NOMO-1 treated with dmso at 0.1 percent for 144 hours (cell line): ENCODE results near the gene VPS18.
"Not testable (repeated sequence)": the region's sequence is repeated elsewhere in the genome, so short reads cannot be mapped to it uniquely, and the experiment has no call there.

Source experiments
- DNase-seq: peaks from one replicate; lab custom pipeline; 2025; ENCODE audit not compliant: unreplicated experiment; lab: John Stamatoyannopoulos, UW

Gene VPS18, protein sequence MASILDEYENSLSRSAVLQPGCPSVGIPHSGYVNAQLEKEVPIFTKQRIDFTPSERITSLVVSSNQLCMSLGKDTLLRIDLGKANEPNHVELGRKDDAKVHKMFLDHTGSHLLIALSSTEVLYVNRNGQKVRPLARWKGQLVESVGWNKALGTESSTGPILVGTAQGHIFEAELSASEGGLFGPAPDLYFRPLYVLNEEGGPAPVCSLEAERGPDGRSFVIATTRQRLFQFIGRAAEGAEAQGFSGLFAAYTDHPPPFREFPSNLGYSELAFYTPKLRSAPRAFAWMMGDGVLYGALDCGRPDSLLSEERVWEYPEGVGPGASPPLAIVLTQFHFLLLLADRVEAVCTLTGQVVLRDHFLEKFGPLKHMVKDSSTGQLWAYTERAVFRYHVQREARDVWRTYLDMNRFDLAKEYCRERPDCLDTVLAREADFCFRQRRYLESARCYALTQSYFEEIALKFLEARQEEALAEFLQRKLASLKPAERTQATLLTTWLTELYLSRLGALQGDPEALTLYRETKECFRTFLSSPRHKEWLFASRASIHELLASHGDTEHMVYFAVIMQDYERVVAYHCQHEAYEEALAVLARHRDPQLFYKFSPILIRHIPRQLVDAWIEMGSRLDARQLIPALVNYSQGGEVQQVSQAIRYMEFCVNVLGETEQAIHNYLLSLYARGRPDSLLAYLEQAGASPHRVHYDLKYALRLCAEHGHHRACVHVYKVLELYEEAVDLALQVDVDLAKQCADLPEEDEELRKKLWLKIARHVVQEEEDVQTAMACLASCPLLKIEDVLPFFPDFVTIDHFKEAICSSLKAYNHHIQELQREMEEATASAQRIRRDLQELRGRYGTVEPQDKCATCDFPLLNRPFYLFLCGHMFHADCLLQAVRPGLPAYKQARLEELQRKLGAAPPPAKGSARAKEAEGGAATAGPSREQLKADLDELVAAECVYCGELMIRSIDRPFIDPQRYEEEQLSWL

DNA sequence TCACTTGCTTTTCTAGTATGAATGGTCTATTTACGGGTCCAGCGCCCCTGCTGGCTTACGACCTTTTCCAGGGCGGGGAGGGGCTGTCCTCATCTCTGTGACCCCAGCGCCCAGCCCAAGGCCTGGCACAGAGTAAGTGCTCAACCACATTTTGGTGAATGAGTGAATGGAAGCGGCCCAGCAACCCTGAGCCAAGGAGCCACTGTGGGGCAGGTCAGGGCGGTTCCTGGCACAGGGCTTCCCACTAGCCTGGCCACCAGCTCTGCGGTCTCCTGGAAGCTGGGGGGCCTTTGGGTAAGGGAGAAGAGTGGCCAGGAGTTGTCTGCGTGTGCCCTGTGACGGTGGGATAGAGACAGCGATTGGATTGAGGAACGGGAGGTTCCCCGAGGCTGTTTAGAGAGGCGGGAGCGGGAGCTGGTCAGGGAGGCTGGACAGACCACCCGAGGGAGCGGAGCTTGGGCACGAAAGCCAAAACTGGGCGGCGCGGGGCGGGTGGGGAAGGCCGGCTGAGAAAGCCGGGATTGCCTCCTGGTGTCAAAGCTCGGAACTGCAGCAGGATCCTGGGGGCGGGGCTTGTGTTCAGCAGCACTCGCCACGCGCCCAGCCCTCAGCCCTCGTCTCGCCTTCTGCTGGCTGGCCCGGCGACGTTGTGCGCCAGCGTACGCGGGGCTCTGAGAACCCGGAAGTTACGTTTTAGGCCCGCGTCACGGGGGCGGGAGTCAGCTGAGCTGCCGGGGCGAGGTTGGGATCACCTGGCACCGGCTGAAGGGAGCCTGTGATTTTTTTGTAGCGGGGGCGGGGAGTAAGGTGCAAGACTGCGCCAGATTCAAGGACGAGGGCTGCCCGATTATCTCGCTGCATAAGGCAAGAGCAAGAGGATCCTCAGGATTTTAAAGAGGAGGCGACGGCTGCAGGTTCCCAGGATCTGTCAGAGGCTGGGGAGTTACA is at the start of gene VPS18:
Gene VPS18 (plus strand): TSS at position 718 of the 948 bp plus-strand sequence. CDS start 319 bp downstream, outside the sequence.
- DNase-seq = peak; percentile 96

DNA sequence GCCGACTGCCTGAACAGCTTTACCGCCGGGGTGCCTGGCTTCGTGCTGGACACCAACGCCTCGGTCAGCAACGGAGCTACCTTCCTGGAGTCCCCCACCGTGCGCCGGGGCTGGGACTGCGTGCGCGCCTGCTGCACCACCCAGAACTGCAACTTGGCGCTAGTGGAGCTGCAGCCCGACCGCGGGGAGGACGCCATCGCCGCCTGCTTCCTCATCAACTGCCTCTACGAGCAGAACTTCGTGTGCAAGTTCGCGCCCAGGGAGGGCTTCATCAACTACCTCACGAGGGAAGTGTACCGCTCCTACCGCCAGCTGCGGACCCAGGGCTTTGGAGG is 49.6 kb upstream of the VPS18 start:
- DNase-seq = peak; percentile 46

DNA sequence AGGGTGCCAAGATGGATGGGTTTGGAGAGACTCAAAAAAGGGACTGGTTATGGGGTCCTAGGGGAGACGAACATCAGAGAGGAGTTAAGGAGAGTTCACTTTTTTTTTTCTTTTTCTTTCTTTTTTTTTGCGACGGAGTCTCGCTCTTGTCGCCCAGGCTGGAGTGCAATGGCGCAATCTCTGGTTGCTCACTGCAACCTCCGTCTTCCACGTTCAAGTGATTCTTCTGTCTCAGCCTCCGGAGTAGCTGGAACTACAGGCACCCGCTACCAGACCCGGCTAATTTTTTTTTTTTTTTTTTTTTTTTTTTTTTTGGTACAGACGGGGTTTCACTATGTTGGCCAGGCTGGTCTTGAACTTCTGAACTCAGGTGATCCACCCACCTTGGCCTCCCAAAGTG is 49.2 kb upstream of the VPS18 start:
- DNase-seq = peak; percentile 29

DNA sequence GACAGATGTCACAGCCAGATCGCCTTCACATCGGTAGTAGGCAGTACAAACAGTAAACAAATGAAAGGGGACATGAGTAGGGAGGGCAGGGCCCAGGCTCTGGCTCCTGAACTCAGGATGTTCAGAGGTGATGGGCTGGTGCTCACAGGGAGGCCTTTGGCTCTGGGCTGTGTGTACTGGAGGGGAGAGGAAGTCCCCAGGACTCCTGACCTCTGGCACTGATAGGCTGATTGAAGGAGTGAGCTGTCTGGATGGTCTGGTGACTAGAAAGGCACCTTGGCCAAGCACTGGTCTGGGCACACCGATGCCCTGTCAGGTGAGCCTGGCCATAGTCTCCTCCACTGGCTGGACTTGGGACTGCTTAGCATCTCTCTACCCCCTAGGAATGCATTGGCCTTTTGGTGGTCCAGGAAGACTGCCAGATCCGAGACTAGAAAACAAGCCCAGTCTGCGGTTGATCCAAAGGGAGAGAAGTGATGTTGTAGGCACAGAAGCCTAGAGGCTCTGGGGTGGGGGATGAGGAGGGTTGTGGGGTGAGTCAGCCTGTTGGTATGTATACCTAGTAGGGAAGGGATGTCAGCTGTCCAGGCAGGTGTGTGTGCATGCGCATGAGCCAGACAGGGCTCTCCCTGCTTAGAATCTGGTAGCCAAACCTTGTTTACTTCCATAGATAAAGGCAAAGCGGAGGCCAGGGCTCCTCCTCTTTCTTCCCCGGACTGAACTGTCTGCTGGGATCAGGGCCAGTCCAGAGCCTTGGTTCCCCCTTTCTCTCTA is 48.6 kb upstream of the VPS18 start:
- no peak for DNase-seq

DNA sequence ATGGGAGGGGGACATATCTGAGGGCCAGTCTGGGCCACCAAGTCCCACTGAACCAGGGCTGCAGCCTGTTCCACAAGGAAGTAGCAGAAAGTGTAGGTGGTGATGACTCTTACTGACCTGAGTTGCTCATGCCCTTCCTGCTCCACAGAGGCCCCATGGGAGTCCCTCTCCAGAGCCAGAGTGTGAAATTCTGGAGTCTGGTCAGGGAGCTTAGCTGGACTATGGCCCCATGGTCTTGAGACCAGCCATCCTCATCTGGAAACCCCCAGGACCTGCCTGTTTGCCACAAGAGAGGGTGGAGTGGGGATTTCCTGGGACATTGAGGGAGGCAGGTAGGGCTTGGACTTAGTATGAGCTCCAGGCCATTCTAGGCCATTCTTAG is 47.4 kb upstream of the VPS18 start:
- no peak for DNase-seq

DNA sequence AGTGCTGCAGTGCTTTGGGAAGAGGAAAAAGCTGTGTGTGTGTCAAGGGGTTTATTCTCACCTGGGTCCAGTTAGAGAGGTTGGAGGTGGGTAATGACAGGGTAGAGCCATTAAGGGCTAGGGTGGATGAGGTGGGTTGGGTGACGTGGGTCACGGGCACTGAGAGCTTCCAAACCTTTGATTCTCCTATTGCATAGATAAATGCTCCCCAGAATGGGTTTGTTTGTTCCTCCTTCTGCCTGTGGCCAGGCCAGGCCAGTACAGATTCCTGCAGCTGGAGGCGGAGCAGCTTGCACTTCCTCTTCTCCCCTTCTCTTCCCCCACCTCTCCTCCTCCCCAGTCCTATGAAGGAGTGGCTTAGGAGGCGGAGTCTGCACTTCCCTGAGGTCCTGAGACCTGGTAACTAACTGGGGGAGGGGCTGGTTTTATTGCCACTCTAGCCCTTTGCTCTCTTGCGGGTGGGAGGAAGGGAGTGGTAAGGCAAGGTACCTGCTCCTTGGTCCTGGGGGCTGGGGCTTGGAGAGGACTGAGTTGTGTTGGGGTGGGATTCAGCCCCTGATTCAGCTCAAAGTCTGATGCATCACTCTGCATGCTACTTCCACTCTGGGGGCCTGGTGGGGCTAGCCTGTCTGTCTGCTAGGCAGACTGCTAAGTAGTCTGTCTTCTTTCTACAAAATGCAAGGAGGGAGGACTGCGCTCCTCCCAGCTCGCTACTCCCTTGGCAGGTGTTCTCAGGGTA is 46.9 kb upstream of the VPS18 start:
- peak; percentile 96 for DNase-seq

DNA sequence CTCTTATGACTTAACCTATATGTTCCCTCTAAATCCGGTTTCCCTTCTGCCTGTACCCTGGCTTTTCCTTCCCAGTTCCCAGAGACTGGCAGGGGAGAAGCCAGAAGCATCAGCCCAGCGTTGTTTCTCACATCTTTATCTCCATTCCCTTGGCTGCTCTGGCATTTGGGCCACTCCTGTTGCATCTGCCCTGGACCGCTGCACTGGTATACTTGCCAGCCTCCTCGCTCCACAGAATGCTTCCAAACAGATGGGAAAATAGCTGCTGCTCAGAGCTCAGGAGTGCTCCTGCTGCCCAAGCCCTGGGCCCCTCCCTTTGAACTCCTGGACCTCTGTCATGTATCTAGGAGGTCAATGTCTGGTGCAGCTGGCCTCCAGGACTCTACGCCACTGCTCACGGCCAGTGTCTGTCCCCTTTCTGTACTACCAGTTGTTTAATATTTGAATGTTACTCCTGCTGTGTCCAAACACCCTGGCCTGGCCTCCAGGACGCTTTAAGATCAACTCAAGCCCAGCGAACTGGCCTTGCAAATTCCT is 43.6 kb upstream of the VPS18 start:
- no peak for DNase-seq

DNA sequence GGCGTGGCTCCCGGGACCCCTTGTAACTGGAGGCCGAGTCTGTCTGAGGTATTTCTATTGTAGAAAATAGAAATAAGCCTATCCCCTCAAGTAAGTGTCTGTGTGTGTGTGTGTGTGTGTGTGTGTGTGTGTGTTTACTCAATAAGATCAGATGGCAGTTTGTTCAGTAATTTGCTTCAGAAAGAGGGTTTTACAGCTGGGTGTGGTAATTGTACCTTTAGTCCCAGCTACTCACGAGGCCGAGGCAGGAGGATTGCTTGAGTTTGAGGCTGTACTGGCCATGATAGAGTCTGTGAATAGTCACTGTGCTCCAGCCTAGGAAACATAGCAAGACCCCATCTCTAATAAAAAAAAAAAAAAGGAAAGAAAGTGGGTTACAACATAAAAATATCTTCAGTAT is 41.7 kb upstream of the VPS18 start:
- no peak for DNase-seq

DNA sequence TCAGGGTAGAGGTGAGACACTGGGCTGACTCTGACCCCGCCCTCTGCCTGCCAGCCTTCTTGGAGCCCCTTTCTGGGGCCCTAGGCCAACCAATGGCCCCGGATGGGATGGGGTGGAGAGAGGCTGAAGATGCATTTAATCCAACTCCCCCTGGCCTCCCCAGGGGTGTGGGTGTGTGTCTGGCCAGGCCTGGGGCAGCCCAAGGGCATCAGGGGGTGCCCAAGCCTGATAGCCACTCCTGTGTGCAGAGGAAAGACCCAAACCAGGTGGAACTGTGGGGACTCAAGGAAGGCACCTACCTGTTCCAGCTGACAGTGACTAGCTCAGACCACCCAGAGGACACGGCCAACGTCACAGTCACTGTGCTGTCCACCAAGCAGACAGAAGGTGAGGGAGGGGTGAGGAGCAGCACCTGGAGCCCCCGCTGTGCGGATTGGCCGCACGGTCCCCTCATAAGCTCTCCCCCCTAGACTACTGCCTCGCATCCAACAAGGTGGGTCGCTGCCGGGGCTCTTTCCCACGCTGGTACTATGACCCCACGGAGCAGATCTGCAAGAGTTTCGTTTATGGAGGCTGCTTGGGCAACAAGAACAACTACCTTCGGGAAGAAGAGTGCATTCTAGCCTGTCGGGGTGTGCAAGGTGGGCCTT is 40.9 kb upstream of the VPS18 start:
- DNase-seq = no peak

DNA sequence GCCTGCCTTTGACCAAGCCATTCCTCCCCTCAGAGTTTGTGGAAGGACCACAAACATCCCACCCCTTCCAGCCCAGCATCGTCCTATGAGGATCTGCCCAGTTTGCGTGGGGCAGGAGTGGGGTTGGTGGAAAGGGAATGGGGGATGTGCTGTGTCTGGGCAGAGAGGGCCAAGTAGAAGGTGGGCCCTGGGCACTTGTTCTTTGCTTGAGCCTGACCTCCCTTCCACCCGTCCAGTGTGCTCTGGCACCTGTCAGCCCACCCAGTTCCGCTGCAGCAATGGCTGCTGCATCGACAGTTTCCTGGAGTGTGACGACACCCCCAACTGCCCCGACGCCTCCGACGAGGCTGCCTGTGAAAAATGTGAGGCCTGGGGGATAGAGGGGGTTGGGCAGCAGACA is 40.1 kb upstream of the VPS18 start:
- DNase-seq = no peak

DNA sequence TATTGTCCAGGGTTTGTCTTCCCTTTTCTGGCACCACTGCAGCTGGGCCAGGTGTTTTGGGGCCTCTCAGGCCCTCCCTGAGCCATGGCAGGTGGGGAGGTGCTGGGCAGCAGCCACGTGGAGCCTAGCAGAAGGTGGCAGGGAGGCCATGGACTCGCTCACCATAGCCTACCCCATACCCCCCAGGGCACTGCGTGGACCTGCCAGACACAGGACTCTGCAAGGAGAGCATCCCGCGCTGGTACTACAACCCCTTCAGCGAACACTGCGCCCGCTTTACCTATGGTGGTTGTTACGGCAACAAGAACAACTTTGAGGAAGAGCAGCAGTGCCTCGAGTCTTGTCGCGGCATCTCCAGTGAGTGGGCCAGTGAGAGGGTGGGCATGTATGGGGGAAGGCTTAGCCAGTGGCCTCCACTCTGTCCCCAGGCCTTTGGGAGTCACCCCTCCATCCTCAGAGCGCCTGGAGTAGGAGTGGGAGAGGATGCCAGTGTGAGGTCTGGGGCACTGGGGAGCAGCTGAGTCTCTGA is 38.5 kb upstream of the VPS18 start:
- DNase-seq = no peak

DNA sequence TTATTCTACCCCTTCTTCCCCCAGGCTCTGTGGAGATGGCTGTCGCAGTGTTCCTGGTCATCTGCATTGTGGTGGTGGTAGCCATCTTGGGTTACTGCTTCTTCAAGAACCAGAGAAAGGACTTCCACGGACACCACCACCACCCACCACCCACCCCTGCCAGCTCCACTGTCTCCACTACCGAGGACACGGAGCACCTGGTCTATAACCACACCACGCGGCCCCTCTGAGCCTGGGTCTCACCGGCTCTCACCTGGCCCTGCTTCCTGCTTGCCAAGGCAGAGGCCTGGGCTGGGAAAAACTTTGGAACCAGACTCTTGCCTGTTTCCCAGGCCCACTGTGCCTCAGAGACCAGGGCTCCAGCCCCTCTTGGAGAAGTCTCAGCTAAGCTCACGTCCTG is 37.5 kb upstream of the VPS18 start:
- DNase-seq = no peak

DNA sequence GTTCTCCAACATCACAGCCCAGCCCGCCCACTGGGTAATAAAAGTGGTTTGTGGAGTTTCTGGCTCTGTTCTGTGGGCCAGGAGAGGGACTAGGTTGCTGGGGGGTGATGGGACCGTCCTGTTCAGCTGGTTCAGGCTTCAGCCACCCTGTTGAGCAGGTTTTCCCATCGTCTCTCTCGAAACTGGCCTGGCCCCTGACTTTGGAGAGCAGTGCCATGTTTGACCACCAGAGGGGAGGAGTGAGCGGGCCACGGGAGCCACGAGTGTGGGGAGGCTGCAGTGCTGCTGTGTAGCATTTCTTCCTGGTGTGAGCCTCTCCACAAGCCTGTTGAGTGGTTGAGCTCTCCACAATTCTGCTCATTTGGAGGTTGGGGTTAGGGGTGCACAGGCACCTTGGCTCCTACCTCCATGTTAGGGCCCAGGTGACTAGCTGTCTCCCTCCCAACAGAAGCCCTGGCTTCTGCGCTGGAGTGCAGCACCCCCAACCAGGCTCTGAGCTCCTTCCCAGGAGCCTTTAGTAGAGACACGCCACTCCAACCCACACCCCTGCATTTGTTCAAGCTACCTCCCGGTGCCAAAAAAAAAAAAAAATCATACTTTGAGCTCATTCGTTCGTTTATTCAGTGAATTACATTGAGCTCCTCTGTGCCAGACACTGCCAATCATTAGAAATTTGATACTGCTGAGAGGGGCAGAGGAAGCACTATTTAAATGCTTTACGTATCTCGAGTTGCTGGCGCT is 36.5 kb upstream of the VPS18 start:
- peak; percentile 34 for DNase-seq

DNA sequence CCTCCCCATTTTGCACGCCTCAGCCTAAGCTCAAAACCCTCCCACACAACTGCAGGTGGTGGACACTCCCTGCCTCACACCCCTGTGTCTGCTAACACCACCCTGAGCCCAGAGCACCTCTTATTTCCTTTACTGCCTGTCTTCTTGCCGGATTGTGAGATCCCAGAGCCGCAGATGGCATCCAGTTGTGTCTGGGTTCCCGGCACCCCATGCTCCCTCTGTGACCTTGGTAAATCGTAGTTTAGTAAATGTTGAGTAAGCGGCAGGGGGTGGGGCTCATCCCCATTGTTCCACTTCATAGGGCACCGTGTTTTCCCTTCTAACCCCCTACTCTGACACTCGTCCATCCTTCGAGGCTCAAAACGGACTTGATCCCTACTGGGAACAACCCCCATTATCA is 35.5 kb upstream of the VPS18 start:
- no peak for DNase-seq

DNA sequence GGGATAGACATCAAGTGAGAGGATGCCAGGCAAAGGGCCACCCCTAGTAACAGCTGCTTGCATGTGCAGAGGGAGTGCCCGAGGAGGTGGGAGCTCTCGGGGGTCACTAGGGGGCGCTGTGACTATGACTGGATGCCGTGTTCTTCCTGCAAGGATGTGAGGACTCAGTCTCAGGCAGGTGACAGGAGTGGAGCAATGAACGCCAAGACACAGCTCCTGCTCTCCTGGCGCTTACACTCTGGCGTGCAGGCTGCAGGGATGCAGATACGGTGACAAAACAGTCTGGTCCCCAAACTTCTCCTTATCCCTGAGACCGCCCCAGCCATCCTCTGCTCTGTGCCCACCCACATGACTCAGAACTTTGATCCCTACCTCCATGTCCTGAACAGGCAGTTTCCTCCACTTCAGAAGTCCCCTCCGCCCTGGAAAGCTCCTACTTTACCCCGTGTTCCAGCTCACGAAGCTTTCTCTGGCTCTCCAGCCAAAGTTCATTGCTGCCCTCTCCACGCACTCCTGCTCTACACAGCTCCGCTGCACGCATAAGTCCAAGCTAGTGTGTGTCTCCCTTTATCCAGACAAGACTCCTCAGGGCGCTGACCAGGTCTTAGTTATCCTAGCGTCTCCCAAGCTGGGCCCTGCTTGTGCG is 34.9 kb upstream of the VPS18 start:
- DNase-seq = peak; percentile 62

DNA sequence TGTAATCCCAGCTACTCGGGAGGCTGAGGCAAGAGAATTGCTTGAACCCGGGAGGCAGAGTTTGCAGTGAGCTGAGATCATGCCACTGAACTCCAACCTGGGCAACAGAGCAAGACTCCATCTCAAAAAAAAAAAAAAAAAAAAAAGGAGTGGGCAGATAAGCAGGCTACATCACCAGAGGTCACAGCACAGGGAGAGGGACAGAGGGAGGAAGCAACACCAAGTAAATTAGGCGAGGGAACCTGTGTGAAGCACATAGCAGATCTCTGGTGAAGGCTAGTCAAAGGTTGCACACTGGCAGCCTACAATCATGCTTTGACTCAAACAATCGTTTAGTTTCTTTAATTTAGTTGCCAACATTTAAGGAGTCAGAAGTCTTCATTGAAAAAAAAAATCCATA is 33.1 kb upstream of the VPS18 start:
- DNase-seq = not testable (repeated sequence)

DNA sequence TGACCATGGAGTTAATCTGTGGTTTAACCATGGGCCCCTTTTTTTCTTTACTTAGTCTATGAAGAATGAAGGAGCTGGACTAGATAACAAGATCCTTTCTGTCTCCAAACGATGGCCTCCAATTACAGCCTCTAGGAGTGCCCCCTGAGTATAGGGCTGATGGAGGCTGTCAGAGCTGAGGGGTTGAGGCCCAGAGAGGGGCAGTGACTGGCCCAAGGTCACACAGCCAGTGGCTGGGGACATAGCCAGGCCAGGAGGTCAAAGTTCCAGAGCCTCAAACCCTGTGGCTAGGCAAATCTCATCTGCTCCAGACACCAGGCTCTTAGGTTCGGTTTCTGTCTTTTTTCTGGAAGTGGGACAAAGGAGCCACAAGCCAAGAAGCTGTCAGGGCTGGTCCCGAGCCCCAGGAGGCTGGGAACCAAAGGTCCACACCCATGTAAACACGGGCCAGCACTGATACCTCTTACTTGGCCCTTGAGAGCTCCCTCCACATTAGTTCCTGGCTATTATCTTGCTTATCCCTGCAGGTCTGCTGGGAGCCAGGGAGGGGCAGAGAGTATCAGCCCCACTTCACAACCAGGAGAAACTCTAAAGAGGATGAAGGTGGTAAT is 30.5 kb upstream of the VPS18 start:
- DNase-seq = no peak
